Upper lobe of left lung (tissue), 4 donors: ENCODE measurements around the gene CEP63.
"Not testable (repeated sequence)": the region's sequence is repeated elsewhere in the genome, so short reads cannot be mapped to it uniquely, and the experiment has no call there.

ENCODE experiments used
- CTCF ChIP-seq, 6 experiments: fragments of 450-650 bp in 4 of 6; fragments of 200-600 bp in 2 of 6; sonication (generic) in 2 of 6; IDR thresholded peaks; one replicate each; pipeline ENCODE4 v1.5.1; 2016 to 2019; ENCODE audit warnings: antibody characterized with exemption in 6 of 6
- EP300 ChIP-seq, 4 donors: sonication (generic); formaldehyde crosslinking; IDR thresholded peaks; one replicate each; pipeline ENCODE4 v1.5.1; 2017; ENCODE audit warnings: antibody characterized with exemption in 4 of 4, control low read depth in 2 of 4
- POLR2A ChIP-seq, 4 donors: fragments of 450-650 bp; IDR thresholded peaks; one replicate each; pipeline ENCODE4 v1.5.1; 2016 to 2017; ENCODE audit warnings: antibody characterized with exemption in 4 of 4, mild to moderate bottlenecking in 2 of 4

- not testable (repeated sequence) for TF ChIP-seq CTCF, POLR2A, EP300 (IDR thresholded peaks at IDR 0.05)
Measured at GRCh38 chr3:134569899-134570298, 84.0 kb downstream of the CEP63 start.
